RWPE2 (cell line): Measurements from ENCODE around the gene PLIN4.

Experiments used
- ATAC-seq: fragments of 200-7000 bp; cut with Tn5 transposase; 3 replicates; pipeline ENCODE4 v1.9.1; 2021; ENCODE audit warnings: low read depth
- DNase-seq: peaks from one replicate; pipeline ENCODE4 v3.0.0-alpha.2; 2020; ENCODE audit warnings: low spot score
- H3K27ac ChIP-seq: fragments of 450-650 bp; 2 replicates; pipeline ENCODE4 v1.5.1; 2017; ENCODE audit warnings: mild to moderate bottlenecking; ENCODE audit not compliant: poor library complexity, severe bottlenecking
- H3K27me3 ChIP-seq: fragments of 250-450 bp; sonication (Bioruptor Pico); 2 replicates; pipeline ENCODE4 v1.5.1; 2021; ENCODE audit warnings: mild to moderate bottlenecking, moderate library complexity; ENCODE audit not compliant: insufficient read depth, poor library complexity, severe bottlenecking
- H3K36me3 ChIP-seq: fragments of 250-450 bp; sonication (Bioruptor Pico); 2 replicates; pipeline ENCODE4 v1.5.1; 2020; ENCODE audit warnings: low read depth, mild to moderate bottlenecking, moderate library complexity
- H3K4me1 ChIP-seq: fragments of 250-450 bp; sonication (Bioruptor Pico); 2 replicates; pipeline ENCODE4 v1.5.1; 2021; ENCODE audit warnings: mild to moderate bottlenecking, moderate library complexity; ENCODE audit not compliant: insufficient read depth, poor library complexity, severe bottlenecking
- H3K4me3 ChIP-seq: fragments of 250-450 bp; sonication (Bioruptor Pico); 2 replicates; pipeline ENCODE4 v1.5.1; 2021; ENCODE audit warnings: mild to moderate bottlenecking, moderate library complexity; ENCODE audit not compliant: severe bottlenecking
- H3K9me3 ChIP-seq: fragments of 250-450 bp; sonication (Bioruptor Pico); 2 replicates; pipeline ENCODE4 v1.5.1; 2021; ENCODE audit warnings: mild to moderate bottlenecking, moderate library complexity; ENCODE audit not compliant: severe bottlenecking
- CTCF ChIP-seq: fragments of 450-650 bp; IDR thresholded peaks from one replicate; pipeline ENCODE4 v1.5.1; 2017; ENCODE audit warnings: mild to moderate bottlenecking, moderate library complexity; ENCODE audit not compliant: poor library complexity, severe bottlenecking

PLIN4 gene

DNA sequence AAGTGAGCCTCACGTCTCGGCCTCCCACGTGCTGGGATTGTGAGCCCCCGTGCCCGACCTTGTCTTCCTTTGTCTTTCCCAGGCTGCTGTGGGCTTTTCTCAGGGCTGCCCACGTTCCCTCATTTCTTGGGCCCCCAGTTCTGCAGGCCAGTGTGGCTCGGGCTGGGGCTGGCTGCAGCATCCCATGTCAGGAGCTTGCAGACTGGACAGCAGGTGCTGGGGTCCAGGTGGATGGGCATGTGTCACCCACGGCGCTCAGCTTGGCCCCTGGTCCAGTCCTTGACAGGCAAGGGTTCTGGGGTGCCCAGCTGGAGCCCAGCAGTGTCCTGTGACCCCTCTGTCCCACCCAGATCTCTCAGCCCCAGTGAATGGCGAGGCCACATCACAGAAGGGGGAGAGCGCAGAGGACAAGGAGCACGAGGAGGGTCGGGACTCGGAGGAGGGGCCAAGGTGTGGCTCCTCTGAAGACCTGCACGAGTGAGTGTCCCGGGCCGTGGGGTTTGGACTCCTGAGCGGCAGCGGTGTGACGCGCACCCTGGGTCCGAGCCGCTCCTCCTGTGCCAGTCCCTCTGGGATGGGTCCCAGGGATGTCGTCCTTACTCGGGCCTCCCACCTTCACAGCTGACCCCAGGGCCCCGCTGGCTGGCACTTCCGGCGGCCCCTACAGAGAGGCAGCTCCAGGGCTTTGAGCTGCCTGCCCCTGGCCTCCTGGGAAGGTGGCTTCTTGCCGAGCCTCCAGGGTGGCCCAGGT is 17.3 kb downstream of the PLIN4 start:
- no peak overlapping the region for H3K27ac ChIP-seq
- ATAC-seq (no peak), DNase-seq (peak; percentile 44)
- no peak overlapping the region for H3K4me3 ChIP-seq
- no peaks in the 10 kb centered on the region for H3K27me3 ChIP-seq
- no peaks in the 10 kb centered on the region for H3K4me1 ChIP-seq
- peaks cover 15% of the 10 kb centered on the region for H3K36me3 ChIP-seq
- no peaks in the 10 kb centered on the region for H3K9me3 ChIP-seq
- no peak for TF ChIP-seq CTCF

DNA sequence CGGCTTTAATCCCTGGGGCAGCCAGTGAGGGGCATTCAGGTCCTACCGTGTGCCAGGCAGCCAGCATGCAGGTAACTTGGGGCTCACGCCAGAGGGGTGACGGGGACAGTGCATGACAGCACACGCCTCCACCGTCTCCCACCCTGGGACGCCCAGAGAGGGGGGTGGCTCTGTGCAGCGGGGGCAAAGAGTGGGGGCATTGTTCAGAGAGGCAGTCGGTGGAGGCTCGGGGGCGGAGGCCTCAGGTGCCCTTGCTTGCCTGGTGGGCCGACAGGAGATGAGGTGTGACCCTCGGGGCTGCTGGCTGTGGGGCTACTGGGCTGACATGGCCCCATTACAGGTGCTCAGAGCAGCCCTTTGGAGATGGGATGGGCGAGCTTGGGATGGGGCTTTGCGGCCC is 18.4 kb downstream of the PLIN4 start:
- no peaks in the 10 kb centered on the region for H3K27me3 ChIP-seq
- no peaks in the 10 kb centered on the region for H3K9me3 ChIP-seq
- no peak for TF ChIP-seq CTCF
- H3K4me3 ChIP-seq, result no peak overlapping the region
- H3K36me3 ChIP-seq, result peaks cover 21% of the 10 kb centered on the region
- no peak overlapping the region for H3K27ac ChIP-seq
- no peaks in the 10 kb centered on the region for H3K4me1 ChIP-seq
- DNase-seq, result peak; percentile 39
- ATAC-seq, result no peak

DNA sequence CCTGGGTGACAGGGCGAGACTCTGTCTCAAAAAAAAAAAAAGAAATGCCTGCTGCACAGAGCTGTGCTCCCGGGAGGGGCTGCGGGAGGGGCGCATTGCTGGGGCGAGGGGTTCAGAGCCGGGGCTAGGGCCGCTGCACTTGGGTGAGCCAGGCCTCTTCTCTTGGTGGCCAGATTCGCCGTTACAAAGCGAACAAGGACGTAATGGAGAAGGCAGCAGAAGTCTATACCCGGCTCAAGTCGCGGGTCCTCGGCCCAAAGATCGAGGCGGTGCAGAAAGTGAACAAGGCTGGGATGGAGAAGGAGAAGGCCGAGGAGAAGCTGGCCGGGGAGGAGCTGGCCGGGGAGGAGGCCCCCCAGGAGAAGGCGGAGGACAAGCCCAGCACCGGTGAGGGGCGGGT is 19.0 kb downstream of the PLIN4 start:
- TF ChIP-seq CTCF, result no peak
- ATAC-seq, result no peak
- DNase-seq, result peak; percentile 32
- Histone ChIP-seq H3K27me3 (no peaks in the 10 kb centered on the region), H3K4me1 (no peaks in the 10 kb centered on the region), H3K36me3 (peaks cover 23% of the 10 kb centered on the region), H3K4me3 (no peak overlapping the region), H3K9me3 (no peaks in the 10 kb centered on the region), H3K27ac (no peak overlapping the region)

DNA sequence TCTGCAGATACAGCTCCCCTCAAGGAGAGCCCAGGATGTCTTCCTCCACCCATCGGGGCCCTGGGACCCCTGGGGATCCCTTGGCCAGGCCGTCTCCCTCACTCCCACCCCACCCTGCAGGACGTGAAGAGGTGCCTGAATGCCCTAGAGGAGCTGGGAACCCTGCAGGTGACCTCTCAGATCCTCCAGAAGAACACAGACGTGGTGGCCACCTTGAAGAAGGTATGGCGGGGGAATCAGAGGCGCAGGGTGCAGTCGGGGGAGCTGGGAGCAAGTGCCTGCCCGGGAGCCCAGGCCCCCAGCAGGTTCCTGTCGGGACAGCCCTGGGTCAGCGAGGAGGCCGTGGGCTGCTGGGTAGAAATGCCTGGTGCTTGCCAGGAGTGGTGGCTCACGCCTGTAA is 19.6 kb downstream of the PLIN4 start:
- DNase-seq, result peak; percentile 38
- no peak for ATAC-seq
- Histone ChIP-seq H3K4me1 (no peaks in the 10 kb centered on the region), H3K4me3 (no peak overlapping the region), H3K27me3 (no peaks in the 10 kb centered on the region), H3K27ac (no peak overlapping the region), H3K9me3 (no peaks in the 10 kb centered on the region), H3K36me3 (peaks cover 26% of the 10 kb centered on the region)
- TF ChIP-seq CTCF, result no peak

- Histone ChIP-seq H3K9me3 (no peaks in the 10 kb centered on the region), H3K27me3 (no peaks in the 10 kb centered on the region), H3K4me3 (no peak overlapping the region), H3K4me1 (no peaks in the 10 kb centered on the region), H3K27ac (no peak overlapping the region), H3K36me3 (peaks cover 31% of the 10 kb centered on the region)
- ATAC-seq, result no peak
- DNase-seq, result peak; percentile 58
- no peak for TF ChIP-seq CTCF
These were observed 20.4 kb downstream of the PLIN4 start for GRCh38 chr19:4497770-4498389.
